ENCODE measurements around the gene THOC1.

DNA sequence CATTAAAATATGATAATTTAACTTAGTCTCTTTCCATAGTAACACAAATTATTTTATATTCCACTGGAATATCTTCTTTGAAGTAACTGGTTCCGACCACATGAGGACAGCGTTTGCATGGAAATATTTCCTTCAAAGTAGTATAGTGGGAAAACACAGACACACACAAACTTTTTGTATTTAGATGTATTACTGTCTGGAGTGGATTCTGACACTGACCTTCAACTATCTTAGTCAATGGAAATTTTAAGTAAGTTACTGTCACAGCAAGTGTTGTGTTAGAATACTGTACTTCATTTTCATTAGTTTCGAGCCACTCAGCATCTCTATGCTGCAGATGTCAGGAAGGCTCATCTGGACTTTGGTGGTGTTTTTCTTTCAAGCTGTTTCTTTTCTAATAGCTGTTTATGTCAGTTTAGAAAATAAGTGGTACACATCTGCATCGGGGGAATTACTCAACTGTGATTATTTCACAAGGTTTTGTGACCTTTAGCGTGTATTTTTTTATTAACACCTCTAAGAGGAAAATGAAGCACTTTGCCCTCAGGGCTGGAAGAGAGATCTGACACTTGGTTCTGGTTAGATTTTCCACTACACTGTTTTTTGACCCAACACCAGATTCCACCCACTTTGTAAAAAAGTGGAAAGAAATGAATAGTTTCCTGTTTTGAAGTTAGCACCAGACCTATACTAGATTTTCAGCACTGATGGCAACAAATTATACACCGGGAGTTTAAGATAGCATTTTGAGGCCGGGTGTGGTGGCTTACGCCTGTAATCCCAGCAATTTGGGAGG, 18.9 kb upstream of the THOC1 start:
- TF ChIP-seq, protein P1, sequence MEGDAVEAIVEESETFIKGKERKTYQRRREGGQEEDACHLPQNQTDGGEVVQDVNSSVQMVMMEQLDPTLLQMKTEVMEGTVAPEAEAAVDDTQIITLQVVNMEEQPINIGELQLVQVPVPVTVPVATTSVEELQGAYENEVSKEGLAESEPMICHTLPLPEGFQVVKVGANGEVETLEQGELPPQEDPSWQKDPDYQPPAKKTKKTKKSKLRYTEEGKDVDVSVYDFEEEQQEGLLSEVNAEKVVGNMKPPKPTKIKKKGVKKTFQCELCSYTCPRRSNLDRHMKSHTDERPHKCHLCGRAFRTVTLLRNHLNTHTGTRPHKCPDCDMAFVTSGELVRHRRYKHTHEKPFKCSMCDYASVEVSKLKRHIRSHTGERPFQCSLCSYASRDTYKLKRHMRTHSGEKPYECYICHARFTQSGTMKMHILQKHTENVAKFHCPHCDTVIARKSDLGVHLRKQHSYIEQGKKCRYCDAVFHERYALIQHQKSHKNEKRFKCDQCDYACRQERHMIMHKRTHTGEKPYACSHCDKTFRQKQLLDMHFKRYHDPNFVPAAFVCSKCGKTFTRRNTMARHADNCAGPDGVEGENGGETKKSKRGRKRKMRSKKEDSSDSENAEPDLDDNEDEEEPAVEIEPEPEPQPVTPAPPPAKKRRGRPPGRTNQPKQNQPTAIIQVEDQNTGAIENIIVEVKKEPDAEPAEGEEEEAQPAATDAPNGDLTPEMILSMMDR (IDR thresholded peaks at IDR 0.05; ENCODE audit: low read depth, low read length): peak; percentile 39
- no peak for TF ChIP-seq EZH2phosphoT487 (IDR thresholded peaks at IDR 0.05; ENCODE audit: low read depth)
